HepG2 (cell line): ENCODE data around the gene PML. TPM values are rescaled to one million over a fixed set of nuclear protein-coding genes. Genes with fewer than 3 reads are reported as not detected.
A peak's percentile ranks its signal among the peaks of the same experiment; 100 is the strongest.

Experiments used
- ARNT2 ChIP-seq: sonication (generic); formaldehyde crosslinking; IDR thresholded peaks from 2 replicates; pipeline ENCODE4 v1.8.0; 2022; ENCODE audit warnings: mild to moderate bottlenecking, low read depth, missing genetic modification reagents, moderate library complexity
- CENPX ChIP-seq: sonication (generic); formaldehyde crosslinking; IDR thresholded peaks from 2 replicates; pipeline ENCODE4 v1.9.0; 2021; ENCODE audit warnings: mild to moderate bottlenecking, missing genetic modification reagents, moderate library complexity
- FOSL1 ChIP-seq: sonication (generic); formaldehyde crosslinking; IDR thresholded peaks from 2 replicates; pipeline ENCODE4 v1.9.0; 2021; ENCODE audit warnings: missing genetic modification reagents, borderline replicate concordance
- FOXM1 ChIP-seq: sonication (generic); formaldehyde crosslinking; IDR thresholded peaks from 2 replicates; pipeline ENCODE4 v1.5.0; 2020; ENCODE audit warnings: missing genetic modification reagents
- SAP130 ChIP-seq: IDR thresholded peaks from 2 replicates; pipeline ENCODE4 v1.6.1; 2016; ENCODE audit warnings: low read depth
- SSRP1 ChIP-seq: IDR thresholded peaks from 2 replicates; pipeline ENCODE4 v1.6.1; 2016; ENCODE audit warnings: control low read depth
- WIZ ChIP-seq: sonication (generic); formaldehyde crosslinking; IDR thresholded peaks from 2 replicates; pipeline ENCODE4 v1.5.1; 2020; ENCODE audit warnings: mild to moderate bottlenecking, missing genetic modification reagents
- ZBTB21 ChIP-seq: sonication (generic); formaldehyde crosslinking; IDR thresholded peaks from 2 replicates; pipeline ENCODE4 v1.4.0; 2020; ENCODE audit warnings: missing genetic modification reagents
- ZNF136 ChIP-seq: sonication (generic); formaldehyde crosslinking; IDR thresholded peaks from 2 replicates; pipeline ENCODE4 v1.8.1; 2022; ENCODE audit warnings: low read depth, mild to moderate bottlenecking, moderate library complexity, missing genetic modification reagents
- ZNF142 ChIP-seq: sonication (generic); formaldehyde crosslinking; IDR thresholded peaks from 2 replicates; pipeline ENCODE4 v1.4.0; 2020; ENCODE audit warnings: missing genetic modification reagents
- ZNF280B ChIP-seq: sonication (generic); formaldehyde crosslinking; IDR thresholded peaks from 2 replicates; pipeline ENCODE4 v1.5.0; 2020; ENCODE audit warnings: missing genetic modification reagents, mild to moderate bottlenecking, borderline replicate concordance
- ZNF512B ChIP-seq: sonication (generic); formaldehyde crosslinking; IDR thresholded peaks from 2 replicates; pipeline ENCODE4 v1.5.1; 2020; ENCODE audit warnings: missing genetic modification reagents, mild to moderate bottlenecking, borderline replicate concordance
- ZNF609 ChIP-seq: sonication (generic); formaldehyde crosslinking; IDR thresholded peaks from 2 replicates; pipeline ENCODE4 v1.4.0; 2020; ENCODE audit warnings: mild to moderate bottlenecking, missing genetic modification reagents, borderline replicate concordance
- ZNF777 ChIP-seq: sonication (generic); formaldehyde crosslinking; IDR thresholded peaks from 2 replicates; pipeline ENCODE4 v1.4.0; 2020; ENCODE audit warnings: missing genetic modification reagents
- polyA plus RNA-seq, 8 experiments: library from polyadenylated mRNA; depleted of rRNA in 3 of 8; stranded (reverse) in 7 of 8; unstranded in 1 of 8; fragments of >200 nt; fragmentation: Illumina TruSeq in 4 of 8; extraction: Trizol in 4 of 8; gene quantifications; 2 replicates each; pipeline versions ENCODE4 v1.2.1 to v1.2.3, GENCODE V29; 2011 to 2016; ENCODE audit warnings: low read depth in 4 of 8, missing spikeins in 1 of 8, mixed read lengths in 1 of 8; ENCODE audit not compliant: insufficient read depth in 1 of 8
- total RNA-seq, 5 experiments: library from RNA; depleted of rRNA; stranded (reverse); fragments of >200 nt; fragmentation: Illumina TruSeq; extraction: Trizol; gene quantifications; 2 replicates each; pipeline ENCODE4 v1.2.3, GENCODE V29; 2016; ENCODE audit warnings: low read depth in 1 of 5

Gene PML
- total and polyA plus RNA-seq, 2 of the 13 experiments (the other 11 are each of a cell fraction or from before 2014, with no cell fraction given), result 2.9 to 3.9 TPM

DNA sequence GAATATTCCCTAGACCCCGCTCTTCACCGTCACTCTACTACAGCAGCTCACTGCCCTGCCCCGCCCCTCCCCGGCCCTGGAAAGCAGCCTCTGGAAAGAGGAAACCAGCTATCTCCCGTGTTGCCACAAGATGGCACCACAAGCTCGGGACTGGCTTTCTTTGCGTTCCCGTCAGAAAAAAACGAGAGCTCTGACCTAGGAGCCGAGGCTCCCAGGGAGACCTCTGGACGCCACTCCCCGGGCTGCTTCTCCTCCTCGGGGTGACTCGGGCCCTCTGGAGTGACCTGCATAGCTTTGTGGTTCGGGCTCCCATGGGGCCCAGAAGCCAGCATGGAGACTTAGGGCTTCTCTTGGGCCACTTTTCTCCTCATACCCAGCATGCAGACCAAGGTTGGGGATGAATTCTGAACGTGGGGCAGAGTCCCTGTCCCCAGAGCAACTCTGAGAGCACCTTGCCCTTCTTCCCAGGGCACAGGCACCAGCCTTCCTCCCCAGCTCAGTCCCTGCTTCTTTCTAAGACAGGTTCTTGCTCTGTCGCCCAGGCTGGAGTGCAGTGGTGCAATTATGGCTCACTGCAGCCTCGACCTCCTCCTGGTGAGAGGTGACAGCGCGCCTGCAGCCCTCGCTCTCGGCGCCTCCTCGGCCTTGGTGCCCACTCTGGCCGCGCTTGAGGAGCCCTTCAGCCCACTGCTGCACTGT lies 21.4 kb upstream of the PML start (continued):
- TF ChIP-seq ZNF142 (CRISPR knock-in tag) (no peak), ARNT2 (no peak), ZBTB21 (CRISPR knock-in tag) (no peak), CENPX (CRISPR knock-in tag) (no peak), ZNF609 (CRISPR knock-in tag) (no peak), ZNF280B (CRISPR knock-in tag) (no peak), ZNF136 (CRISPR knock-in tag) (0 out of 2 replicates have a peak, but pooled peaks have one; percentile 32), FOXM1 (no peak), SAP130 (CRISPR knock-in tag) (peak; percentile 35; the same call in 1 of the 2 replicates), WIZ (no peak), SSRP1 (CRISPR knock-in tag) (no peak), ZNF512B (CRISPR knock-in tag) (0 out of 2 replicates have a peak, but pooled peaks have one; percentile 61), FOSL1 (CRISPR knock-in tag) (no peak), ZNF777 (CRISPR knock-in tag) (peak; percentile 65; the same call in 1 of the 2 replicates)
